HepG2 (cell line): ENCODE results near the gene IFT27. TPM values are rescaled to one million over a fixed set of nuclear protein-coding genes. Genes with fewer than 3 reads are reported as not detected.

Experiments
- ATAC-seq: fragments of 200-7000 bp; cut with Tn5 transposase; 3 replicates; pipeline ENCODE4 v1.9.1; 2020; ENCODE audit warnings: mild to moderate bottlenecking, moderate library complexity
- BruUV-seq: library from RNA; stranded (reverse); fragments of 400-500 nt; replicated peaks from 2 replicates; lab custom pipeline; 2021; lab: Mats Ljungman, UMichigan
- CTCF ChIA-PET: fragments of 300-600 bp; formaldehyde crosslinking; extraction: SDS; loops from one replicate; lab custom pipeline; 2021; ENCODE audit warnings: low total read pairs, inconsistent platforms, low intra/inter-chr PET ratio; lab: Yijun Ruan, JAX
- POLR2A ChIA-PET: fragments of 350-600 bp; sonication (Branson Sonifier 250); formaldehyde crosslinking; loops from one replicate; lab custom pipeline; 2020; ENCODE audit warnings: antibody characterized with exemption, inconsistent platforms; lab: Yijun Ruan, JAX
- DNase-seq: peaks from one replicate; pipeline ENCODE4 v3.0.0-alpha.2; 2015; ENCODE audit warnings: low spot score
- FAIRE-seq: peaks from 3 replicates; lab custom pipeline; 2011; peaks lifted over from hg19 to GRCh38; lab: Jason Lieb, UNC
- H2AFZ ChIP-seq: one replicate; pipeline ENCODE4 v1.6.1; 2011; ENCODE audit warnings: low read length, inconsistent platforms
- H3K27ac ChIP-seq: fragments of 300-600 bp; 3 replicates; pipeline ENCODE4 v1.8.0; 2011; ENCODE audit warnings: mixed run types, mild to moderate bottlenecking, mixed read lengths, low read length, inconsistent platforms; ENCODE audit not compliant: insufficient read depth; ENCODE audit errors: extremely low read length
- H3K27me3 ChIP-seq, 2 experiments: fragments of 200-600 bp in 1 of 2; 2 replicates in 1 of 2; 3 replicates in 1 of 2; pipeline versions ENCODE4 v1.6.0 to v1.8.0; 2011; ENCODE audit warnings: low read length in 2 of 2, mild to moderate bottlenecking in 2 of 2, moderate library complexity in 2 of 2, inconsistent platforms in 1 of 2; ENCODE audit not compliant: insufficient read depth in 2 of 2, control insufficient read depth in 1 of 2
- H3K36me3 ChIP-seq, 2 experiments: fragments of 200-600 bp in 1 of 2; replicated peaks in 1 of 2; 2 replicates in 1 of 2; 3 replicates in 1 of 2; pipeline versions ENCODE4 v1.5.1 to v1.8.0; 2011; ENCODE audit warnings: low read length in 2 of 2, inconsistent platforms in 1 of 2; ENCODE audit not compliant: insufficient read depth in 2 of 2, control insufficient read depth in 1 of 2
- H3K4me1 ChIP-seq: 2 replicates; pipeline ENCODE4 v1.5.1; 2012; ENCODE audit warnings: low read length, inconsistent platforms; ENCODE audit not compliant: insufficient read depth
- H3K4me2 ChIP-seq: 2 replicates; pipeline ENCODE4 v1.6.0; 2011; ENCODE audit warnings: low read depth, low read length, inconsistent platforms
- H3K4me3 ChIP-seq, 3 experiments: fragments of 200-600 bp in 1 of 3; sonication (generic), shearing (Covaris generic) in 1 of 3; replicated peaks in 1 of 3; 2 replicates each; pipeline ENCODE4 v1.5.1; 2011 to 2016; ENCODE audit warnings: low read length in 3 of 3, inconsistent platforms in 2 of 3, low read depth in 2 of 3, mild to moderate bottlenecking in 2 of 3, control low read depth in 1 of 3, mixed read lengths in 1 of 3; ENCODE audit not compliant: insufficient read depth in 1 of 3
- H3K79me2 ChIP-seq: one replicate; pipeline ENCODE4 v1.6.1; 2011; ENCODE audit warnings: low read length, inconsistent platforms; ENCODE audit not compliant: insufficient read depth
- H3K9ac ChIP-seq: 2 replicates; pipeline ENCODE4 v1.6.0; 2011; ENCODE audit warnings: mild to moderate bottlenecking, low read depth, low read length, inconsistent platforms; ENCODE audit not compliant: insufficient read depth
- H3K9me3 ChIP-seq: 2 replicates; pipeline ENCODE4 v1.5.1; 2012; ENCODE audit warnings: mild to moderate bottlenecking, low read length
- H4K20me1 ChIP-seq: 2 replicates; pipeline ENCODE4 v1.6.0; 2011; ENCODE audit warnings: inconsistent platforms, mild to moderate bottlenecking, low read length, moderate library complexity; ENCODE audit not compliant: insufficient read depth
- FOXJ3 ChIP-seq: sonication (generic); formaldehyde crosslinking; IDR thresholded peaks from 2 replicates; pipeline ENCODE4 v1.4.0; 2020; ENCODE audit warnings: missing genetic modification reagents, mild to moderate bottlenecking, borderline replicate concordance
- HHEX ChIP-seq: IDR thresholded peaks from 2 replicates; pipeline ENCODE4 v1.6.1; 2016; ENCODE audit warnings: control low read depth
- NCOR1 ChIP-seq: fragments of 200-600 bp; sonication (generic); IDR thresholded peaks from 2 replicates; pipeline ENCODE4 v1.7.0; 2017; ENCODE audit warnings: antibody characterized with exemption, low read length, borderline replicate concordance
- SNRNP70 ChIP-seq: fragments of 200-400 bp; formaldehyde crosslinking; IDR thresholded peaks from 2 replicates; pipeline ENCODE4 v1.6.1; 2017; ENCODE audit warnings: mild to moderate bottlenecking, low read depth, low read length, moderate library complexity
- ZBTB20 ChIP-seq: sonication (generic); formaldehyde crosslinking; IDR thresholded peaks from 2 replicates; pipeline ENCODE4 v1.8.1; 2023; ENCODE audit warnings: missing genetic modification reagents, low read depth, mild to moderate bottlenecking, borderline replicate concordance
- ZFP62 ChIP-seq: sonication (generic); formaldehyde crosslinking; IDR thresholded peaks from 2 replicates; pipeline ENCODE4 v1.4.0; 2020; ENCODE audit warnings: missing genetic modification reagents
- ZNF256 ChIP-seq: sonication (generic); formaldehyde crosslinking; conservative IDR thresholded peaks from 2 replicates; pipeline ENCODE4 v1.4.0; 2020; ENCODE audit warnings: missing genetic modification reagents
- ZNF335 ChIP-seq: sonication (generic); formaldehyde crosslinking; IDR thresholded peaks from 2 replicates; pipeline ENCODE4 v1.4.0; 2020; ENCODE audit warnings: missing genetic modification reagents
- ZNF556 ChIP-seq: sonication (generic); formaldehyde crosslinking; IDR thresholded peaks from 2 replicates; pipeline ENCODE4 v1.4.0; 2020; ENCODE audit warnings: mild to moderate bottlenecking, missing genetic modification reagents, borderline replicate concordance
- ZNF790 ChIP-seq: sonication (generic); formaldehyde crosslinking; IDR thresholded peaks from 2 replicates; pipeline ENCODE4 v1.8.0; 2022; ENCODE audit warnings: missing genetic modification reagents, mild to moderate bottlenecking, borderline replicate concordance
- WGBS: methylation state at CpG from one replicate; pipeline ENCODE4 v1.1.6; 2017; ENCODE audit warnings: low lambda C conversion rate; 5-methylcytosine and 5-hydroxymethylcytosine counted together
- in situ Hi-C: cut with HindIII; loops from 2 replicates; pipeline ENCODE4 v1.10.0; 2017; ENCODE audit warnings: low pct_unique_long_range_greater_than_20kb; ENCODE audit not compliant: extremely low pct_ligation_motif_present
- intact Hi-C: fragments of 100-400 bp; cut with micrococcal nuclease; formaldehyde crosslinking; loops from one replicate; pipeline ENCODE4 v1.10.0; 2022; ENCODE audit not compliant: unreplicated experiment
- polyA plus RNA-seq, 8 experiments: library from polyadenylated mRNA; depleted of rRNA in 3 of 8; stranded (reverse) in 7 of 8; unstranded in 1 of 8; fragments of >200 nt; fragmentation: Illumina TruSeq in 4 of 8; extraction: Trizol in 4 of 8; gene quantifications; 2 replicates each; pipeline versions ENCODE4 v1.2.1 to v1.2.3, GENCODE V29; 2011 to 2016; ENCODE audit warnings: low read depth in 4 of 8, missing spikeins in 1 of 8, mixed read lengths in 1 of 8; ENCODE audit not compliant: insufficient read depth in 1 of 8
- total RNA-seq, 5 experiments: library from RNA; depleted of rRNA; stranded (reverse); fragments of >200 nt; fragmentation: Illumina TruSeq; extraction: Trizol; gene quantifications; 2 replicates each; pipeline ENCODE4 v1.2.3, GENCODE V29; 2016; ENCODE audit warnings: low read depth in 1 of 5
- TF ChIP-seq, protein P1 (sequence below): sonication (generic); formaldehyde crosslinking; IDR thresholded peaks from 2 replicates; pipeline ENCODE4 v1.4.0; 2020; ENCODE audit warnings: missing genetic modification reagents
- TF ChIP-seq, protein P2 (sequence below): sonication (generic); formaldehyde crosslinking; IDR thresholded peaks from 2 replicates; pipeline ENCODE4 v1.9.0; 2021; ENCODE audit warnings: mild to moderate bottlenecking, missing genetic modification reagents
- TF ChIP-seq, protein P3 (sequence below): sonication (generic); formaldehyde crosslinking; IDR thresholded peaks from 2 replicates; pipeline ENCODE4 v1.5.0; 2020; ENCODE audit warnings: mild to moderate bottlenecking, missing genetic modification reagents
- TF ChIP-seq, protein P4 (sequence below): sonication (generic); formaldehyde crosslinking; IDR thresholded peaks from 2 replicates; pipeline ENCODE4 v1.4.0; 2020; ENCODE audit warnings: missing genetic modification reagents

Gene IFT27
- total and polyA plus RNA-seq, 2 of the 13 experiments (the other 11 are each of a cell fraction or from before 2014, with no cell fraction given) = 0.25 to 0.33 TPM

DNA sequence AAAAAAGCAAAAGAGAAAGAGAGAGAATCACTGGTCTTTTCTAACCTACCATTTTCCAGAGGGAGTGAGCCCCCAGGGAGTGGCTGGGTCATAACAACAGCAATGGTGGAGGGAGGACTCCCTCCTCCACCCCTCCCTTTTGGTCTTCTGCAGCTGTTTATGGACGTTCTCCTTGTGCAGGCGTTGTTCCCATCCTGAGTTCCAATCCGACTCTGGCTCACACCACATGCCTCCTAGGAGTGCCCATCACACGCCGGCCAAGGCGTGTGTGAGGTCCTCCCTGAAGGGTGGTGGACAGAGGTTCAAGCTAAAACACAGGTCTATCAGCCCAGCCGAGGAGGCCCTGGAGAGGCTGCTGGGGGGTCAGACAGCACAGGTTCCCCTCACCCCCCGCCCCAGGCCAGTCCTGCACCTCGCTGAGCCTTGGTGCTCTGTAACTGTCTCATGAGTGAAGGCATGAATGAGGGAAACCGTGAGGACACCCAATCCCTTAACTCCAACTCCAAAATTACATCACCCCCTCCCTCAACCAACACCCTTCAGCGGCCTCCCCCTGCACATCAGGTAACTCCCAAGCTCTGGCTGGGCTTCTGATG lies 29.4 kb downstream of the IFT27 start:
- Histone ChIP-seq H3K9ac (no peak overlapping the region), H3K9me3 (no peaks in the 10 kb centered on the region), H3K27ac (no peak overlapping the region), H3K4me1 (no peaks in the 10 kb centered on the region), H2AFZ (no peak overlapping the region), H3K79me2 (no peaks in the 10 kb centered on the region), H3K36me3 (no peaks in the 10 kb centered on the region), H4K20me1 (0 out of 2 replicates have a peak, but pooled peaks cover 3% of the 10 kb centered on the region), H3K4me3 (no peak overlapping the region), H3K27me3 (peaks cover 10 to 29% of the 10 kb centered on the region in 2 experiments; a peak in 4 of 5 replicates), H3K4me2 (no peak overlapping the region)
- no TSS peak for BruUV-seq
- FAIRE-seq = no peak
- ATAC-seq = no peak
- in situ Hi-C loops = no loop called here
- no peak for DNase-seq
- WGBS = 7% methylated on average over 7 of the region's 11 CpGs
- ChIA-PET CTCF (interaction anchor here (0.9 kb wide), 1 partner anchor 12 kb away, joined by 3 read pairs; no protein-coding TSS in a partner anchor), POLR2A (no interaction called here)
- intact Hi-C loops = no loop called here
- TF ChIP-seq HHEX (CRISPR knock-in tag) (no peak), NCOR1 (no peak), ZNF790 (CRISPR knock-in tag) (no peak), FOXJ3 (CRISPR knock-in tag) (no peak), ZBTB20 (no peak), ZNF556 (CRISPR knock-in tag) (no peak), ZNF335 (no peak), SNRNP70 (no peak), ZNF256 (CRISPR knock-in tag) (no peak), ZFP62 (CRISPR knock-in tag) (no peak)
- TF ChIP-seq, protein P1, sequence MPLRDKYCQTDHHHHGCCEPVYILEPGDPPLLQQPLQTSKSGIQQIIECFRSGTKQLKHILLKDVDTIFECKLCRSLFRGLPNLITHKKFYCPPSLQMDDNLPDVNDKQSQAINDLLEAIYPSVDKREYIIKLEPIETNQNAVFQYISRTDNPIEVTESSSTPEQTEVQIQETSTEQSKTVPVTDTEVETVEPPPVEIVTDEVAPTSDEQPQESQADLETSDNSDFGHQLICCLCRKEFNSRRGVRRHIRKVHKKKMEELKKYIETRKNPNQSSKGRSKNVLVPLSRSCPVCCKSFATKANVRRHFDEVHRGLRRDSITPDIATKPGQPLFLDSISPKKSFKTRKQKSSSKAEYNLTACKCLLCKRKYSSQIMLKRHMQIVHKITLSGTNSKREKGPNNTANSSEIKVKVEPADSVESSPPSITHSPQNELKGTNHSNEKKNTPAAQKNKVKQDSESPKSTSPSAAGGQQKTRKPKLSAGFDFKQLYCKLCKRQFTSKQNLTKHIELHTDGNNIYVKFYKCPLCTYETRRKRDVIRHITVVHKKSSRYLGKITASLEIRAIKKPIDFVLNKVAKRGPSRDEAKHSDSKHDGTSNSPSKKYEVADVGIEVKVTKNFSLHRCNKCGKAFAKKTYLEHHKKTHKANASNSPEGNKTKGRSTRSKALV (CRISPR knock-in tag) = no peak
- TF ChIP-seq, protein P2, sequence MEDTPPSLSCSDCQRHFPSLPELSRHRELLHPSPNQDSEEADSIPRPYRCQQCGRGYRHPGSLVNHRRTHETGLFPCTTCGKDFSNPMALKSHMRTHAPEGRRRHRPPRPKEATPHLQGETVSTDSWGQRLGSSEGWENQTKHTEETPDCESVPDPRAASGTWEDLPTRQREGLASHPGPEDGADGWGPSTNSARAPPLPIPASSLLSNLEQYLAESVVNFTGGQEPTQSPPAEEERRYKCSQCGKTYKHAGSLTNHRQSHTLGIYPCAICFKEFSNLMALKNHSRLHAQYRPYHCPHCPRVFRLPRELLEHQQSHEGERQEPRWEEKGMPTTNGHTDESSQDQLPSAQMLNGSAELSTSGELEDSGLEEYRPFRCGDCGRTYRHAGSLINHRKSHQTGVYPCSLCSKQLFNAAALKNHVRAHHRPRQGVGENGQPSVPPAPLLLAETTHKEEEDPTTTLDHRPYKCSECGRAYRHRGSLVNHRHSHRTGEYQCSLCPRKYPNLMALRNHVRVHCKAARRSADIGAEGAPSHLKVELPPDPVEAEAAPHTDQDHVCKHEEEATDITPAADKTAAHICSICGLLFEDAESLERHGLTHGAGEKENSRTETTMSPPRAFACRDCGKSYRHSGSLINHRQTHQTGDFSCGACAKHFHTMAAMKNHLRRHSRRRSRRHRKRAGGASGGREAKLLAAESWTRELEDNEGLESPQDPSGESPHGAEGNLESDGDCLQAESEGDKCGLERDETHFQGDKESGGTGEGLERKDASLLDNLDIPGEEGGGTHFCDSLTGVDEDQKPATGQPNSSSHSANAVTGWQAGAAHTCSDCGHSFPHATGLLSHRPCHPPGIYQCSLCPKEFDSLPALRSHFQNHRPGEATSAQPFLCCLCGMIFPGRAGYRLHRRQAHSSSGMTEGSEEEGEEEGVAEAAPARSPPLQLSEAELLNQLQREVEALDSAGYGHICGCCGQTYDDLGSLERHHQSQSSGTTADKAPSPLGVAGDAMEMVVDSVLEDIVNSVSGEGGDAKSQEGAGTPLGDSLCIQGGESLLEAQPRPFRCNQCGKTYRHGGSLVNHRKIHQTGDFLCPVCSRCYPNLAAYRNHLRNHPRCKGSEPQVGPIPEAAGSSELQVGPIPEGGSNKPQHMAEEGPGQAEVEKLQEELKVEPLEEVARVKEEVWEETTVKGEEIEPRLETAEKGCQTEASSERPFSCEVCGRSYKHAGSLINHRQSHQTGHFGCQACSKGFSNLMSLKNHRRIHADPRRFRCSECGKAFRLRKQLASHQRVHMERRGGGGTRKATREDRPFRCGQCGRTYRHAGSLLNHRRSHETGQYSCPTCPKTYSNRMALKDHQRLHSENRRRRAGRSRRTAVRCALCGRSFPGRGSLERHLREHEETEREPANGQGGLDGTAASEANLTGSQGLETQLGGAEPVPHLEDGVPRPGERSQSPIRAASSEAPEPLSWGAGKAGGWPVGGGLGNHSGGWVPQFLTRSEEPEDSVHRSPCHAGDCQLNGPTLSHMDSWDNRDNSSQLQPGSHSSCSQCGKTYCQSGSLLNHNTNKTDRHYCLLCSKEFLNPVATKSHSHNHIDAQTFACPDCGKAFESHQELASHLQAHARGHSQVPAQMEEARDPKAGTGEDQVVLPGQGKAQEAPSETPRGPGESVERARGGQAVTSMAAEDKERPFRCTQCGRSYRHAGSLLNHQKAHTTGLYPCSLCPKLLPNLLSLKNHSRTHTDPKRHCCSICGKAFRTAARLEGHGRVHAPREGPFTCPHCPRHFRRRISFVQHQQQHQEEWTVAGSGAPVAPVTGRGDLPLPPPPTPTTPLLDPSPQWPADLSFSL (CRISPR knock-in tag) = no peak
- TF ChIP-seq, protein P3, sequence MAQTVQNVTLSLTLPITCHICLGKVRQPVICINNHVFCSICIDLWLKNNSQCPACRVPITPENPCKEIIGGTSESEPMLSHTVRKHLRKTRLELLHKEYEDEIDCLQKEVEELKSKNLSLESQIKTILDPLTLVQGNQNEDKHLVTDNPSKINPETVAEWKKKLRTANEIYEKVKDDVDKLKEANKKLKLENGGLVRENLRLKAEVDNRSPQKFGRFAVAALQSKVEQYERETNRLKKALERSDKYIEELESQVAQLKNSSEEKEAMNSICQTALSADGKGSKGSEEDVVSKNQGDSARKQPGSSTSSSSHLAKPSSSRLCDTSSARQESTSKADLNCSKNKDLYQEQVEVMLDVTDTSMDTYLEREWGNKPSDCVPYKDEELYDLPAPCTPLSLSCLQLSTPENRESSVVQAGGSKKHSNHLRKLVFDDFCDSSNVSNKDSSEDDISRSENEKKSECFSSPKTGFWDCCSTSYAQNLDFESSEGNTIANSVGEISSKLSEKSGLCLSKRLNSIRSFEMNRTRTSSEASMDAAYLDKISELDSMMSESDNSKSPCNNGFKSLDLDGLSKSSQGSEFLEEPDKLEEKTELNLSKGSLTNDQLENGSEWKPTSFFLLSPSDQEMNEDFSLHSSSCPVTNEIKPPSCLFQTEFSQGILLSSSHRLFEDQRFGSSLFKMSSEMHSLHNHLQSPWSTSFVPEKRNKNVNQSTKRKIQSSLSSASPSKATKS = no peak
- TF ChIP-seq, protein P4, sequence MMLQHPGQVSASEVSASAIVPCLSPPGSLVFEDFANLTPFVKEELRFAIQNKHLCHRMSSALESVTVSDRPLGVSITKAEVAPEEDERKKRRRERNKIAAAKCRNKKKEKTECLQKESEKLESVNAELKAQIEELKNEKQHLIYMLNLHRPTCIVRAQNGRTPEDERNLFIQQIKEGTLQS = no peak
